H1 (cell line): ENCODE measurements around the gene MCM3AP.

Experiments
- BRCA1 ChIP-seq: IDR thresholded peaks from 2 replicates; pipeline ENCODE4 v1.6.1; 2012; ENCODE audit warnings: low read depth, low read length, improper control_type of control experiment
- CHD7 ChIP-seq: fragments of 300-600 bp; sonication (generic); IDR thresholded peaks from 2 replicates; pipeline ENCODE4 v1.7.1; 2012; ENCODE audit warnings: low read length, moderate library complexity, mild to moderate bottlenecking, inconsistent platforms; ENCODE audit not compliant: insufficient replicate concordance
- CREB1 ChIP-seq: IDR thresholded peaks from 2 replicates; pipeline ENCODE4 v1.6.1; 2012; ENCODE audit warnings: inconsistent platforms
- CTCF ChIP-seq, 3 experiments: IDR thresholded peaks; 1 replicate in 2 of 3; 2 replicates in 1 of 3; pipeline versions ENCODE4 v1.5.1 to v1.6.1; 2011; ENCODE audit warnings: low read length in 3 of 3, mild to moderate bottlenecking in 3 of 3, inconsistent platforms in 2 of 3, low read depth in 1 of 3, moderate library complexity in 1 of 3; ENCODE audit not compliant: insufficient read depth in 1 of 3; ENCODE audit errors: control extremely low read depth in 1 of 3
- EP300 ChIP-seq, 2 experiments: IDR thresholded peaks; 1 replicate in 1 of 2; 2 replicates in 1 of 2; pipeline ENCODE4 v1.6.1; 2011 to 2012; ENCODE audit warnings: low read depth in 2 of 2, low read length in 2 of 2, mild to moderate bottlenecking in 2 of 2, borderline replicate concordance in 1 of 2, inconsistent platforms in 1 of 2, moderate library complexity in 1 of 2
- EZH2 ChIP-seq: fragments of 200-600 bp; sonication (generic); IDR thresholded peaks from 2 replicates; pipeline ENCODE4 v1.7.1; 2012; ENCODE audit warnings: low read depth, mild to moderate bottlenecking, moderate library complexity, low read length, inconsistent platforms; ENCODE audit not compliant: severe bottlenecking
- NANOG ChIP-seq: IDR thresholded peaks from 2 replicates; pipeline ENCODE4 v1.6.1; 2011; ENCODE audit warnings: low read length, low read depth, mild to moderate bottlenecking, inconsistent platforms; ENCODE audit not compliant: insufficient read depth, poor library complexity, severe bottlenecking
- POLR2A ChIP-seq, 2 experiments: IDR thresholded peaks; 1 replicate in 1 of 2; 2 replicates in 1 of 2; pipeline ENCODE4 v1.6.1; 2011; ENCODE audit warnings: low read depth in 2 of 2, low read length in 2 of 2, mild to moderate bottlenecking in 2 of 2; ENCODE audit errors: control extremely low read depth in 1 of 2
- POLR2AphosphoS5 ChIP-seq: IDR thresholded peaks from 2 replicates; pipeline ENCODE4 v1.6.1; 2011; ENCODE audit warnings: low read depth, low read length
- RFX5 ChIP-seq: IDR thresholded peaks from 2 replicates; pipeline ENCODE4 v1.6.1; 2011; ENCODE audit warnings: low read depth, low read length, improper control_type of control experiment, borderline replicate concordance
- SP1 ChIP-seq: IDR thresholded peaks from 2 replicates; pipeline ENCODE4 v1.6.1; 2011; ENCODE audit warnings: low read depth, low read length
- SP2 ChIP-seq: IDR thresholded peaks from 2 replicates; pipeline ENCODE4 v1.6.1; 2012; ENCODE audit warnings: mild to moderate bottlenecking, low read length, inconsistent platforms
- TAF1 ChIP-seq: IDR thresholded peaks from 2 replicates; pipeline ENCODE4 v1.6.1; 2011; ENCODE audit warnings: mild to moderate bottlenecking, low read depth, low read length
- ZNF274 ChIP-seq: IDR thresholded peaks from 2 replicates; pipeline ENCODE4 v1.7.0; 2012; ENCODE audit warnings: low read length, borderline replicate concordance; ENCODE audit errors: extremely low read depth

GRCh38 chr21:46194374-46195334 lies 90.8 kb downstream of the MCM3AP start:
- TF ChIP-seq CTCF (IDR thresholded peaks at IDR 0.05; ENCODE audit: control extremely low read depth in 1 of 3, insufficient read depth in 1 of 3, low read depth in 1 of 3, low read length in 3 of 3) (no peak), POLR2A (IDR thresholded peaks at IDR 0.05; ENCODE audit: control extremely low read depth in 1 of 2, low read depth in 2 of 2, low read length in 2 of 2) (no peak), EP300 (IDR thresholded peaks at IDR 0.05; ENCODE audit: borderline replicate concordance in 1 of 2, low read depth in 2 of 2, low read length in 2 of 2) (no peak), POLR2AphosphoS5 (no peak), RFX5 (no peak), EZH2 (no peak), NANOG (no peak), CHD7 (no peak), CREB1 (no peak), ZNF274 (no peak), TAF1 (no peak), SP2 (no peak), BRCA1 (no peak), SP1 (no peak)
